SK-N-SH treated with all-trans-retinoic acid at 6 μM for 48 hours (cell line): ENCODE measurements around the gene CCSER1.

ENCODE experiments used
- ATAC-seq: fragments of 200-7000 bp; cut with Tn5 transposase; 3 replicates; pipeline ENCODE4 v1.9.1; 2020; ENCODE audit warnings: mild to moderate bottlenecking, moderate library complexity
- ARNTL ChIP-seq: fragments of 450-650 bp; formaldehyde crosslinking; IDR thresholded peaks from 2 replicates; pipeline ENCODE4 v1.5.0; 2020; ENCODE audit warnings: low read depth, mild to moderate bottlenecking, moderate library complexity, borderline replicate concordance
- BACH2 ChIP-seq: fragments of 250-450 bp; sonication (Bioruptor Pico); IDR thresholded peaks from 2 replicates; pipeline ENCODE4 v1.9.0; 2021; ENCODE audit warnings: mild to moderate bottlenecking, borderline replicate concordance
- CSDC2 ChIP-seq: fragments of 250-450 bp; sonication (Bioruptor Pico); IDR thresholded peaks from 2 replicates; pipeline ENCODE4 v1.5.0; 2020; ENCODE audit warnings: mild to moderate bottlenecking, moderate library complexity
- ESRRG ChIP-seq: fragments of 250-450 bp; sonication (Bioruptor Pico); IDR thresholded peaks from 2 replicates; pipeline ENCODE4 v1.6.1; 2021; ENCODE audit warnings: mild to moderate bottlenecking
- GLIS3 ChIP-seq: fragments of 250-450 bp; sonication (Bioruptor Pico); IDR thresholded peaks from 2 replicates; pipeline ENCODE4 v1.5.0; 2020; ENCODE audit warnings: mild to moderate bottlenecking, moderate library complexity
- ISL1 ChIP-seq: fragments of 250-450 bp; sonication (Bioruptor Pico); IDR thresholded peaks from 2 replicates; pipeline ENCODE4 v2.1.2; 2022; ENCODE audit warnings: mild to moderate bottlenecking, moderate library complexity
- OSR1 ChIP-seq: fragments of 250-450 bp; sonication (Bioruptor Pico); IDR thresholded peaks from 2 replicates; pipeline ENCODE4 v1.8.0; 2022; ENCODE audit warnings: moderate library complexity, mild to moderate bottlenecking, inconsistent platforms
- PPARA ChIP-seq: fragments of 250-450 bp; sonication (Bioruptor Pico); IDR thresholded peaks from 2 replicates; pipeline ENCODE4 v1.5.0; 2020; ENCODE audit warnings: mild to moderate bottlenecking, borderline replicate concordance
- RARB ChIP-seq: fragments of 250-450 bp; sonication (Bioruptor Pico); IDR thresholded peaks from 2 replicates; pipeline ENCODE4 v1.8.0; 2021; ENCODE audit warnings: mild to moderate bottlenecking, moderate library complexity
- TCF4 ChIP-seq: fragments of 250-450 bp; sonication (Bioruptor Pico); IDR thresholded peaks from 2 replicates; pipeline ENCODE4 v1.8.0; 2021; ENCODE audit warnings: mild to moderate bottlenecking, moderate library complexity, borderline replicate concordance
- TOX ChIP-seq: fragments of 250-450 bp; sonication (Bioruptor Pico); IDR thresholded peaks from 2 replicates; pipeline ENCODE4 v1.8.0; 2021; ENCODE audit warnings: mild to moderate bottlenecking, moderate library complexity, borderline replicate concordance
- ZC3H10 ChIP-seq: fragments of 250-450 bp; sonication (Bioruptor Pico); IDR thresholded peaks from 2 replicates; pipeline ENCODE4 v1.5.1; 2021; ENCODE audit warnings: mild to moderate bottlenecking, moderate library complexity
- ZFP3 ChIP-seq: fragments of 250-450 bp; sonication (Bioruptor Pico); IDR thresholded peaks from 2 replicates; pipeline ENCODE4 v1.5.0; 2020; ENCODE audit warnings: mild to moderate bottlenecking, moderate library complexity
- ZFP30 ChIP-seq: fragments of 450-650 bp; formaldehyde crosslinking; IDR thresholded peaks from 2 replicates; pipeline ENCODE4 v1.5.0; 2022; ENCODE audit warnings: mild to moderate bottlenecking, moderate library complexity
- ZNF565 ChIP-seq: fragments of 450-650 bp; formaldehyde crosslinking; conservative IDR thresholded peaks from 2 replicates; pipeline ENCODE4 v1.5.0; 2020; ENCODE audit warnings: low read depth, mild to moderate bottlenecking, moderate library complexity
- ZNF70 ChIP-seq: fragments of 450-650 bp; formaldehyde crosslinking; IDR thresholded peaks from 2 replicates; pipeline ENCODE4 v1.5.0; 2020; ENCODE audit warnings: mild to moderate bottlenecking, moderate library complexity
- ZNF8 ChIP-seq: fragments of 450-650 bp; formaldehyde crosslinking; IDR thresholded peaks from 2 replicates; pipeline ENCODE4 v1.5.0; 2020; ENCODE audit warnings: mild to moderate bottlenecking, moderate library complexity
- TF ChIP-seq, protein P1 (sequence below): fragments of 250-450 bp; sonication (Bioruptor Pico); IDR thresholded peaks from 2 replicates; pipeline ENCODE4 v1.5.1; 2021; ENCODE audit warnings: mild to moderate bottlenecking, moderate library complexity
- TF ChIP-seq, protein P2 (sequence below): fragments of 250-450 bp; sonication (Bioruptor Pico); IDR thresholded peaks from 2 replicates; pipeline ENCODE4 v1.5.1; 2020; ENCODE audit warnings: low read depth, mild to moderate bottlenecking, moderate library complexity
- TF ChIP-seq, protein P3 (sequence below): fragments of 250-450 bp; sonication (Bioruptor Pico); IDR thresholded peaks from 2 replicates; pipeline ENCODE4 v1.8.0; 2020; ENCODE audit warnings: mild to moderate bottlenecking, moderate library complexity, borderline replicate concordance
- TF ChIP-seq, protein P4 (sequence below): fragments of 250-450 bp; sonication (Bioruptor Pico); IDR thresholded peaks from 2 replicates; pipeline ENCODE4 v1.5.0; 2020; ENCODE audit warnings: mild to moderate bottlenecking, moderate library complexity
- TF ChIP-seq, protein P5 (sequence below): fragments of 250-450 bp; sonication (Bioruptor Pico); IDR thresholded peaks from 2 replicates; pipeline ENCODE4 v1.8.0; 2021; ENCODE audit warnings: low read depth, mild to moderate bottlenecking, moderate library complexity, borderline replicate concordance

The CCSER1 gene

DNA sequence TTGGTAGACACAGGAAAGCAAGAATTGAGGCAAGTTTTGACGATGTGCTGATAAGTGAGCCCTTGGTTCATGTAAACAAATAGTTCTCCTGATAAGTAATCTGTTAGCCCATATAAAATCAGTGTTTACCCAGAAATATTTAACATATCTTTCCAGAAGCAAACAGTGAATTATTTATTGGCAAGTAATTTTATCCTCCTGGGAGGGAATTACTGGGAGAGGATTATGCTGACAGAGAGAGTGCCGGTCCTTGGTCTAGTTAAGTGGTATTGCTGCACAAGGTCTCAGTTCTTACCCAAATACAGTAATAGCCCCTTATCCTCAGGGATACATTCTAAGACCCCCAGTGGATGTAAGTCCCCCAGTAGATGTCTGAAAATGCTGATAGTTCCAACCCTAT is 315.4 kb downstream of the CCSER1 start:
- no peak for TF ChIP-seq PPARA (CRISPR knock-in tag)
- TF ChIP-seq ZNF8 (CRISPR knock-in tag): no peak
- TF ChIP-seq, protein P1, sequence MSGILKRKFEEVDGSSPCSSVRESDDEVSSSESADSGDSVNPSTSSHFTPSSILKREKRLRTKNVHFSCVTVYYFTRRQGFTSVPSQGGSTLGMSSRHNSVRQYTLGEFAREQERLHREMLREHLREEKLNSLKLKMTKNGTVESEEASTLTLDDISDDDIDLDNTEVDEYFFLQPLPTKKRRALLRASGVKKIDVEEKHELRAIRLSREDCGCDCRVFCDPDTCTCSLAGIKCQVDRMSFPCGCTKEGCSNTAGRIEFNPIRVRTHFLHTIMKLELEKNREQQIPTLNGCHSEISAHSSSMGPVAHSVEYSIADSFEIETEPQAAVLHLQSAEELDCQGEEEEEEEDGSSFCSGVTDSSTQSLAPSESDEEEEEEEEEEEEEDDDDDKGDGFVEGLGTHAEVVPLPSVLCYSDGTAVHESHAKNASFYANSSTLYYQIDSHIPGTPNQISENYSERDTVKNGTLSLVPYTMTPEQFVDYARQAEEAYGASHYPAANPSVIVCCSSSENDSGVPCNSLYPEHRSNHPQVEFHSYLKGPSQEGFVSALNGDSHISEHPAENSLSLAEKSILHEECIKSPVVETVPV (CRISPR knock-in tag): no peak
- TF ChIP-seq, protein P2, sequence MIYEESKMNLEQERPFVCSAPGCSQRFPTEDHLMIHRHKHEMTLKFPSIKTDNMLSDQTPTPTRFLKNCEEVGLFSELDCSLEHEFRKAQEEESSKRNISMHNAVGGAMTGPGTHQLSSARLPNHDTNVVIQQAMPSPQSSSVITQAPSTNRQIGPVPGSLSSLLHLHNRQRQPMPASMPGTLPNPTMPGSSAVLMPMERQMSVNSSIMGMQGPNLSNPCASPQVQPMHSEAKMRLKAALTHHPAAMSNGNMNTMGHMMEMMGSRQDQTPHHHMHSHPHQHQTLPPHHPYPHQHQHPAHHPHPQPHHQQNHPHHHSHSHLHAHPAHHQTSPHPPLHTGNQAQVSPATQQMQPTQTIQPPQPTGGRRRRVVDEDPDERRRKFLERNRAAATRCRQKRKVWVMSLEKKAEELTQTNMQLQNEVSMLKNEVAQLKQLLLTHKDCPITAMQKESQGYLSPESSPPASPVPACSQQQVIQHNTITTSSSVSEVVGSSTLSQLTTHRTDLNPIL (CRISPR knock-in tag): no peak
- no peak for TF ChIP-seq ZC3H10
- TF ChIP-seq RARB (CRISPR knock-in tag): no peak
- TF ChIP-seq CSDC2 (CRISPR knock-in tag): no peak
- no peak for TF ChIP-seq TCF4
- TF ChIP-seq, protein P3, sequence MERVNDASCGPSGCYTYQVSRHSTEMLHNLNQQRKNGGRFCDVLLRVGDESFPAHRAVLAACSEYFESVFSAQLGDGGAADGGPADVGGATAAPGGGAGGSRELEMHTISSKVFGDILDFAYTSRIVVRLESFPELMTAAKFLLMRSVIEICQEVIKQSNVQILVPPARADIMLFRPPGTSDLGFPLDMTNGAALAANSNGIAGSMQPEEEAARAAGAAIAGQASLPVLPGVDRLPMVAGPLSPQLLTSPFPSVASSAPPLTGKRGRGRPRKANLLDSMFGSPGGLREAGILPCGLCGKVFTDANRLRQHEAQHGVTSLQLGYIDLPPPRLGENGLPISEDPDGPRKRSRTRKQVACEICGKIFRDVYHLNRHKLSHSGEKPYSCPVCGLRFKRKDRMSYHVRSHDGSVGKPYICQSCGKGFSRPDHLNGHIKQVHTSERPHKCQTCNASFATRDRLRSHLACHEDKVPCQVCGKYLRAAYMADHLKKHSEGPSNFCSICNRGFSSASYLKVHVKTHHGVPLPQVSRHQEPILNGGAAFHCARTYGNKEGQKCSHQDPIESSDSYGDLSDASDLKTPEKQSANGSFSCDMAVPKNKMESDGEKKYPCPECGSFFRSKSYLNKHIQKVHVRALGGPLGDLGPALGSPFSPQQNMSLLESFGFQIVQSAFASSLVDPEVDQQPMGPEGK (CRISPR knock-in tag): no peak
- ATAC-seq: no peak

DNA sequence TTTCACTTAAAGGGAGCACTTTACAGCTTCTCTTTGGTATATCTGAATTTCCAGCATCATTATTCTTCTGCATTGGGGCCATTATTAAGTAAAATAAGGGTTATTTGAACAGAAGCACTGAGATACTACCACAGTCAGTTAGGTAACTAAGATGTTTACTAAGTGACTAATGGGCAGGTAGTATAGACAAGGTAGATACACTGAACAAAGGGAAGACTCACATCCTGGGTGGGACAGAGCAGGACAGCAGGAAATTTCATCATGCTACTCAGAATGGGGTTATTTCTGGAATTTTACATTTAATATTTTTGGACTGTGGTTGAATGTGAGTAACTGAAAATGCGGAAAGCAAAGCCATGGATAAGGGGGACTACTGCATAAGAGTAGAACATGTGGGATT is 316.0 kb downstream of the CCSER1 start:
- TF ChIP-seq GLIS3 (CRISPR knock-in tag) (no peak), TOX (CRISPR knock-in tag) (no peak), TCF4 (no peak), BACH2 (CRISPR knock-in tag) (no peak), ISL1 (no peak), ZNF8 (CRISPR knock-in tag) (no peak)
- TF ChIP-seq, protein P4, sequence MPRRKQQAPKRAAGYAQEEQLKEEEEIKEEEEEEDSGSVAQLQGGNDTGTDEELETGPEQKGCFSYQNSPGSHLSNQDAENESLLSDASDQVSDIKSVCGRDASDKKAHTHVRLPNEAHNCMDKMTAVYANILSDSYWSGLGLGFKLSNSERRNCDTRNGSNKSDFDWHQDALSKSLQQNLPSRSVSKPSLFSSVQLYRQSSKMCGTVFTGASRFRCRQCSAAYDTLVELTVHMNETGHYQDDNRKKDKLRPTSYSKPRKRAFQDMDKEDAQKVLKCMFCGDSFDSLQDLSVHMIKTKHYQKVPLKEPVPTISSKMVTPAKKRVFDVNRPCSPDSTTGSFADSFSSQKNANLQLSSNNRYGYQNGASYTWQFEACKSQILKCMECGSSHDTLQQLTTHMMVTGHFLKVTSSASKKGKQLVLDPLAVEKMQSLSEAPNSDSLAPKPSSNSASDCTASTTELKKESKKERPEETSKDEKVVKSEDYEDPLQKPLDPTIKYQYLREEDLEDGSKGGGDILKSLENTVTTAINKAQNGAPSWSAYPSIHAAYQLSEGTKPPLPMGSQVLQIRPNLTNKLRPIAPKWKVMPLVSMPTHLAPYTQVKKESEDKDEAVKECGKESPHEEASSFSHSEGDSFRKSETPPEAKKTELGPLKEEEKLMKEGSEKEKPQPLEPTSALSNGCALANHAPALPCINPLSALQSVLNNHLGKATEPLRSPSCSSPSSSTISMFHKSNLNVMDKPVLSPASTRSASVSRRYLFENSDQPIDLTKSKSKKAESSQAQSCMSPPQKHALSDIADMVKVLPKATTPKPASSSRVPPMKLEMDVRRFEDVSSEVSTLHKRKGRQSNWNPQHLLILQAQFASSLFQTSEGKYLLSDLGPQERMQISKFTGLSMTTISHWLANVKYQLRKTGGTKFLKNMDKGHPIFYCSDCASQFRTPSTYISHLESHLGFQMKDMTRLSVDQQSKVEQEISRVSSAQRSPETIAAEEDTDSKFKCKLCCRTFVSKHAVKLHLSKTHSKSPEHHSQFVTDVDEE (CRISPR knock-in tag): no peak
- TF ChIP-seq, all 23 proteins: peak for 0
- no peak for ATAC-seq

DNA sequence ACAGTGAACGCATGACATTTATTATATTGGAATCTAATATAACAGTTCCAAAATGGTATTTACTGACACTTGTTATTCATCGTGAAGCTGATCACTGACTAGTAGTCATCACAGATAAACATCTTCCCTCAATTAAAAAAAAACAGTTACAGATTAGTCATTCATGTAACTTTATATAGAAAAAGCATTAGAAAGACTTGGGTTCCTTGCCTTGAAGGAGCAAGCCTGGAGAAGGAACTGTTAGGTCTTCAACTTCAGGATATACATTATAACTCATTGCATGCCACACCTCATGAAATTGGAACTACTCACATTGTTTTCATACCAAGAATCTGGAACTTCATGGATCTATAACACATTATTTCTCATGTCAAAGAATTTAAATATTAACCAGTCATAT is 317.7 kb downstream of the CCSER1 start:
- ATAC-seq: no peak
- TF ChIP-seq TOX (CRISPR knock-in tag) (no peak), ZFP30 (CRISPR knock-in tag) (no peak), ZNF8 (CRISPR knock-in tag) (no peak), TCF4 (no peak), BACH2 (CRISPR knock-in tag) (no peak), GLIS3 (CRISPR knock-in tag) (no peak), ESRRG (CRISPR knock-in tag) (no peak), ISL1 (no peak), CSDC2 (CRISPR knock-in tag) (no peak), ZNF70 (CRISPR knock-in tag) (no peak), ARNTL (CRISPR knock-in tag) (no peak), OSR1 (CRISPR knock-in tag) (no peak), ZFP3 (CRISPR knock-in tag) (no peak), ZC3H10 (no peak), ZNF565 (CRISPR knock-in tag) (no peak)
- TF ChIP-seq, protein P5, sequence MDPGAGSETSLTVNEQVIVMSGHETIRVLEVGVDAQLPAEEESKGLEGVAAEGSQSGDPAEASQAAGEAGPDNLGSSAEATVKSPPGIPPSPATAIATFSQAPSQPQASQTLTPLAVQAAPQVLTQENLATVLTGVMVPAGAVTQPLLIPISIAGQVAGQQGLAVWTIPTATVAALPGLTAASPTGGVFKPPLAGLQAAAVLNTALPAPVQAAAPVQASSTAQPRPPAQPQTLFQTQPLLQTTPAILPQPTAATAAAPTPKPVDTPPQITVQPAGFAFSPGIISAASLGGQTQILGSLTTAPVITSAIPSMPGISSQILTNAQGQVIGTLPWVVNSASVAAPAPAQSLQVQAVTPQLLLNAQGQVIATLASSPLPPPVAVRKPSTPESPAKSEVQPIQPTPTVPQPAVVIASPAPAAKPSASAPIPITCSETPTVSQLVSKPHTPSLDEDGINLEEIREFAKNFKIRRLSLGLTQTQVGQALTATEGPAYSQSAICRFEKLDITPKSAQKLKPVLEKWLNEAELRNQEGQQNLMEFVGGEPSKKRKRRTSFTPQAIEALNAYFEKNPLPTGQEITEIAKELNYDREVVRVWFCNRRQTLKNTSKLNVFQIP (CRISPR knock-in tag): no peak
- TF ChIP-seq, protein P3 (CRISPR knock-in tag): no peak
- TF ChIP-seq, protein P2 (CRISPR knock-in tag): no peak
- TF ChIP-seq, protein P4 (CRISPR knock-in tag): no peak
